Measurements from ENCODE around the gene GPI. TPM values are rescaled to one million over a fixed set of nuclear protein-coding genes. Genes with fewer than 3 reads are reported as not detected.

The GPI gene
- total and polyA plus RNA-seq, 2 of the 8 experiments (the other 6 are each of a cell fraction or from before 2014, with no cell fraction given): 171 to 360 TPM

- TF ChIP-seq, protein P1, sequence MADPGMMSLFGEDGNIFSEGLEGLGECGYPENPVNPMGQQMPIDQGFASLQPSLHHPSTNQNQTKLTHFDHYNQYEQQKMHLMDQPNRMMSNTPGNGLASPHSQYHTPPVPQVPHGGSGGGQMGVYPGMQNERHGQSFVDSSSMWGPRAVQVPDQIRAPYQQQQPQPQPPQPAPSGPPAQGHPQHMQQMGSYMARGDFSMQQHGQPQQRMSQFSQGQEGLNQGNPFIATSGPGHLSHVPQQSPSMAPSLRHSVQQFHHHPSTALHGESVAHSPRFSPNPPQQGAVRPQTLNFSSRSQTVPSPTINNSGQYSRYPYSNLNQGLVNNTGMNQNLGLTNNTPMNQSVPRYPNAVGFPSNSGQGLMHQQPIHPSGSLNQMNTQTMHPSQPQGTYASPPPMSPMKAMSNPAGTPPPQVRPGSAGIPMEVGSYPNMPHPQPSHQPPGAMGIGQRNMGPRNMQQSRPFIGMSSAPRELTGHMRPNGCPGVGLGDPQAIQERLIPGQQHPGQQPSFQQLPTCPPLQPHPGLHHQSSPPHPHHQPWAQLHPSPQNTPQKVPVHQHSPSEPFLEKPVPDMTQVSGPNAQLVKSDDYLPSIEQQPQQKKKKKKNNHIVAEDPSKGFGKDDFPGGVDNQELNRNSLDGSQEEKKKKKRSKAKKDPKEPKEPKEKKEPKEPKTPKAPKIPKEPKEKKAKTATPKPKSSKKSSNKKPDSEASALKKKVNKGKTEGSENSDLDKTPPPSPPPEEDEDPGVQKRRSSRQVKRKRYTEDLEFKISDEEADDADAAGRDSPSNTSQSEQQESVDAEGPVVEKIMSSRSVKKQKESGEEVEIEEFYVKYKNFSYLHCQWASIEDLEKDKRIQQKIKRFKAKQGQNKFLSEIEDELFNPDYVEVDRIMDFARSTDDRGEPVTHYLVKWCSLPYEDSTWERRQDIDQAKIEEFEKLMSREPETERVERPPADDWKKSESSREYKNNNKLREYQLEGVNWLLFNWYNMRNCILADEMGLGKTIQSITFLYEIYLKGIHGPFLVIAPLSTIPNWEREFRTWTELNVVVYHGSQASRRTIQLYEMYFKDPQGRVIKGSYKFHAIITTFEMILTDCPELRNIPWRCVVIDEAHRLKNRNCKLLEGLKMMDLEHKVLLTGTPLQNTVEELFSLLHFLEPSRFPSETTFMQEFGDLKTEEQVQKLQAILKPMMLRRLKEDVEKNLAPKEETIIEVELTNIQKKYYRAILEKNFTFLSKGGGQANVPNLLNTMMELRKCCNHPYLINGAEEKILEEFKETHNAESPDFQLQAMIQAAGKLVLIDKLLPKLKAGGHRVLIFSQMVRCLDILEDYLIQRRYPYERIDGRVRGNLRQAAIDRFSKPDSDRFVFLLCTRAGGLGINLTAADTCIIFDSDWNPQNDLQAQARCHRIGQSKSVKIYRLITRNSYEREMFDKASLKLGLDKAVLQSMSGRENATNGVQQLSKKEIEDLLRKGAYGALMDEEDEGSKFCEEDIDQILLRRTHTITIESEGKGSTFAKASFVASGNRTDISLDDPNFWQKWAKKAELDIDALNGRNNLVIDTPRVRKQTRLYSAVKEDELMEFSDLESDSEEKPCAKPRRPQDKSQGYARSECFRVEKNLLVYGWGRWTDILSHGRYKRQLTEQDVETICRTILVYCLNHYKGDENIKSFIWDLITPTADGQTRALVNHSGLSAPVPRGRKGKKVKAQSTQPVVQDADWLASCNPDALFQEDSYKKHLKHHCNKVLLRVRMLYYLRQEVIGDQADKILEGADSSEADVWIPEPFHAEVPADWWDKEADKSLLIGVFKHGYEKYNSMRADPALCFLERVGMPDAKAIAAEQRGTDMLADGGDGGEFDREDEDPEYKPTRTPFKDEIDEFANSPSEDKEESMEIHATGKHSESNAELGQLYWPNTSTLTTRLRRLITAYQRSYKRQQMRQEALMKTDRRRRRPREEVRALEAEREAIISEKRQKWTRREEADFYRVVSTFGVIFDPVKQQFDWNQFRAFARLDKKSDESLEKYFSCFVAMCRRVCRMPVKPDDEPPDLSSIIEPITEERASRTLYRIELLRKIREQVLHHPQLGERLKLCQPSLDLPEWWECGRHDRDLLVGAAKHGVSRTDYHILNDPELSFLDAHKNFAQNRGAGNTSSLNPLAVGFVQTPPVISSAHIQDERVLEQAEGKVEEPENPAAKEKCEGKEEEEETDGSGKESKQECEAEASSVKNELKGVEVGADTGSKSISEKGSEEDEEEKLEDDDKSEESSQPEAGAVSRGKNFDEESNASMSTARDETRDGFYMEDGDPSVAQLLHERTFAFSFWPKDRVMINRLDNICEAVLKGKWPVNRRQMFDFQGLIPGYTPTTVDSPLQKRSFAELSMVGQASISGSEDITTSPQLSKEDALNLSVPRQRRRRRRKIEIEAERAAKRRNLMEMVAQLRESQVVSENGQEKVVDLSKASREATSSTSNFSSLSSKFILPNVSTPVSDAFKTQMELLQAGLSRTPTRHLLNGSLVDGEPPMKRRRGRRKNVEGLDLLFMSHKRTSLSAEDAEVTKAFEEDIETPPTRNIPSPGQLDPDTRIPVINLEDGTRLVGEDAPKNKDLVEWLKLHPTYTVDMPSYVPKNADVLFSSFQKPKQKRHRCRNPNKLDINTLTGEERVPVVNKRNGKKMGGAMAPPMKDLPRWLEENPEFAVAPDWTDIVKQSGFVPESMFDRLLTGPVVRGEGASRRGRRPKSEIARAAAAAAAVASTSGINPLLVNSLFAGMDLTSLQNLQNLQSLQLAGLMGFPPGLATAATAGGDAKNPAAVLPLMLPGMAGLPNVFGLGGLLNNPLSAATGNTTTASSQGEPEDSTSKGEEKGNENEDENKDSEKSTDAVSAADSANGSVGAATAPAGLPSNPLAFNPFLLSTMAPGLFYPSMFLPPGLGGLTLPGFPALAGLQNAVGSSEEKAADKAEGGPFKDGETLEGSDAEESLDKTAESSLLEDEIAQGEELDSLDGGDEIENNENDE (IDR thresholded peaks at IDR 0.05; ENCODE audit: insufficient replicate concordance, low read length): no peak
- no peak for TF ChIP-seq SIN3A (conservative IDR thresholded peaks at IDR 0.05 in 1 of 2, IDR thresholded peaks at IDR 0.05 in 1 of 2; ENCODE audit: low read depth in 1 of 2, low read length in 2 of 2)
- no peak for TF ChIP-seq CBX8 (IDR thresholded peaks at IDR 0.05; ENCODE audit: borderline replicate concordance, low read depth, low read length)
- no peak for TF ChIP-seq MAX (IDR thresholded peaks at IDR 0.05)
- no peak for TF ChIP-seq SUZ12 (IDR thresholded peaks at IDR 0.05; ENCODE audit: low read length)
- no peak for TF ChIP-seq JUN (IDR thresholded peaks at IDR 0.05; ENCODE audit: low read depth, low read length)
- no peak for TF ChIP-seq YY1 (IDR thresholded peaks at IDR 0.05; ENCODE audit: low read depth, low read length)
- TF ChIP-seq GABPA (IDR thresholded peaks at IDR 0.05; ENCODE audit: borderline replicate concordance, insufficient read depth, low read length): no peak
- no peak for TF ChIP-seq CHD2 (IDR thresholded peaks at IDR 0.05; ENCODE audit: low read length)
- no peak for TF ChIP-seq FOSL1 (IDR thresholded peaks at IDR 0.05; ENCODE audit: insufficient read depth, low read depth, low read length)
- TF ChIP-seq, protein P2, sequence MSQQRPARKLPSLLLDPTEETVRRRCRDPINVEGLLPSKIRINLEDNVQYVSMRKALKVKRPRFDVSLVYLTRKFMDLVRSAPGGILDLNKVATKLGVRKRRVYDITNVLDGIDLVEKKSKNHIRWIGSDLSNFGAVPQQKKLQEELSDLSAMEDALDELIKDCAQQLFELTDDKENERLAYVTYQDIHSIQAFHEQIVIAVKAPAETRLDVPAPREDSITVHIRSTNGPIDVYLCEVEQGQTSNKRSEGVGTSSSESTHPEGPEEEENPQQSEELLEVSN (IDR thresholded peaks at IDR 0.05): no peak
- no peak for TF ChIP-seq CREB1 (IDR thresholded peaks at IDR 0.05)
Observed at GRCh38 chr19:34367624-34367957, 2.6 kb downstream of the GPI start (continued).
